T-helper 1 cell (primary cell): ENCODE results near the gene AP3D1.

ENCODE experiments used
- DNase-seq, 5 donors: peaks; one replicate each; pipeline ENCODE4 v3.0.0-alpha.2; 2012 to 2020

Gene AP3D1

GRCh38 chr19:2058570-2059421 is 92.6 kb downstream of the AP3D1 start:
- DNase-seq = no peak

GRCh38 chr19:2057484-2058469 is 93.6 kb downstream of the AP3D1 start:
- DNase-seq = no peak

- no peak for DNase-seq
These were observed 94.6 kb downstream of the AP3D1 start for GRCh38 chr19:2056837-2057192.

GRCh38 chr19:2055931-2056836 is 95.2 kb downstream of the AP3D1 start:
- DNase-seq = peak in 1 of 5 donors; percentile 66

GRCh38 chr19:2054763-2055162 is 96.6 kb downstream of the AP3D1 start:
- no peak for DNase-seq

- no peak for DNase-seq
These were observed 97.6 kb downstream of the AP3D1 start for GRCh38 chr19:2053601-2054389.

GRCh38 chr19:2051773-2052704 is 99.3 kb downstream of the AP3D1 start:
- peak in 3 of 5 donors; percentile 45 to 56 (median 48) for DNase-seq

- DNase-seq = peak; percentile 86 to 95 (median 89)
These were observed 100.2 kb downstream of the AP3D1 start, which contains the start of gene MKNK2 for GRCh38 chr19:2050991-2051772. TSS of gene MKNK2 (minus strand) at chr19:2051244. CDS start at chr19:2050851, 393 bp downstream.
